Ovary (tissue), 3 donors: ENCODE results near the gene C4orf46.

ENCODE experiments used
- CTCF ChIP-seq, 3 donors: fragments of 450-650 bp in 2 of 3; fragments of 200-600 bp in 1 of 3; IDR thresholded peaks; one replicate each; pipeline versions ENCODE4 v1.5.1 to v1.8.0; 2016 to 2022; ENCODE audit warnings: antibody characterized with exemption in 3 of 3, mild to moderate bottlenecking in 1 of 3
- EP300 ChIP-seq: sonication (generic); formaldehyde crosslinking; IDR thresholded peaks from one replicate; pipeline ENCODE4 v1.6.1; 2017; ENCODE audit warnings: antibody characterized with exemption
- POLR2A ChIP-seq: fragments of 450-650 bp; IDR thresholded peaks from one replicate; pipeline ENCODE4 v1.6.1; 2017; ENCODE audit warnings: antibody characterized with exemption, mild to moderate bottlenecking, moderate library complexity
- donor health status: DM: no; HTN: no; CAD: no.

- peak; percentile 84 for TF ChIP-seq POLR2A
- TF ChIP-seq CTCF (IDR thresholded peaks at IDR 0.05) = peak; percentile 60 to 79 (median 78)
- peak; percentile 44 for TF ChIP-seq EP300
These were observed 474 bp upstream of the C4orf46 start, which contains the start of gene ETFDH for GRCh38 chr4:158671915-158672806.
